HG03097 (cell line): ENCODE data around the gene LIMS2.

Experiments
- ATAC-seq: cut with Tn5 transposase; IDR thresholded peaks from one replicate; pipeline ENCODE4 v1.9.1; 2021; ENCODE audit not compliant: unreplicated experiment, low FRiP score

The LIMS2 gene

GRCh38 chr2:127609031-127609751, 66.1 kb downstream of the LIMS2 start:
- ATAC-seq = no peak

- ATAC-seq = no peak
Measured at GRCh38 chr2:127608061-127609030, 67.0 kb downstream of the LIMS2 start.

GRCh38 chr2:127607399-127607908, 67.9 kb downstream of the LIMS2 start:
- no peak for ATAC-seq

- no peak for ATAC-seq
Measured at GRCh38 chr2:127606625-127607398, 68.5 kb downstream of the LIMS2 start.

- no peak for ATAC-seq
Measured at GRCh38 chr2:127605691-127606263, 69.6 kb downstream of the LIMS2 start.

GRCh38 chr2:127604986-127605385, 70.3 kb downstream of the LIMS2 start:
- ATAC-seq = no peak

- ATAC-seq = no peak
Measured at GRCh38 chr2:127599211-127599610, 76.1 kb downstream of the LIMS2 start.

GRCh38 chr2:127598711-127599110, 76.6 kb downstream of the LIMS2 start:
- no peak for ATAC-seq

- ATAC-seq = no peak
Measured at GRCh38 chr2:127597984-127598380, 77.3 kb downstream of the LIMS2 start.

GRCh38 chr2:127597046-127597983, 78.0 kb downstream of the LIMS2 start:
- no peak for ATAC-seq

- no peak for ATAC-seq
Measured at GRCh38 chr2:127596311-127597045, 78.9 kb downstream of the LIMS2 start.

GRCh38 chr2:127594116-127594591, 81.2 kb downstream of the LIMS2 start:
- no peak for ATAC-seq

- ATAC-seq = no peak
Measured at GRCh38 chr2:127593228-127594115, 81.9 kb downstream of the LIMS2 start.

- no peak for ATAC-seq
Measured at GRCh38 chr2:127592761-127593227, 82.5 kb downstream of the LIMS2 start.

GRCh38 chr2:127591221-127591923, 84.0 kb downstream of the LIMS2 start:
- ATAC-seq = no peak

- ATAC-seq = no peak
Measured at GRCh38 chr2:127590386-127591190, 84.7 kb downstream of the LIMS2 start.
